ENCODE data around the gene ARHGAP18.

DNA sequence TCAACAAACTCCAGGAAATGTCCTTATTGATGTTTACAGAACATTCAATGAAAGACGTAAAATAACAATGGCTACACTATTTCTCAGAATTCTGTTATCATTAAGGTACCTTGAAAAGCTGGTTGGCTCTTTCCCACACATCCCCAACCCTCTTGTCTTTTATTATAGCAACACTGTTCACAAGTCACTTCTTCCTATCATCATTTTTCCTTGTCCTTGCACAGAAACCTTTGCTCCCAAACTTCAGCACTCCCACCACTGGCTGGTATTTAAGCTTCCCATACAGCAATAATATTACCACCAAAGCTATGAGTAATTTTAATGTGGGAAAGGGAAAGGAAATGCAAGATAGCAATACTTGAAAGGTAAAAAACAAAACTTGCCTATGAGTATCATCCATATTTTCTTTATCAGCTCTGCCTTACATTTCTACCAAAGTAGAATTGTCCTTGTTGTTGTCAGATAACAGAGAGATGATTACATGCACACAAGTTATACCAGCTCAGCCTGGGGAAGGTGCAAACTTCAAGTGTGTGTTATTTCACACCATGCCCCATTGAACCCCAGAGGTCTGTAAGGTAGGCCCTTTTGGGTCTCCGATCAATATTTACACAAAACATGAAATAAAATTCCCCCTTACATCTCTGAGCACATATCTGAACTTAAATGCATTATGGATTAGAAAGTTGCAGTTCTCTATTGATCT lies 32.2 kb downstream of the ARHGAP18 start:
- TF ChIP-seq ZBTB7A (CRISPR knock-in tag; IDR thresholded peaks at IDR 0.05) (no peak), HIVEP1 (CRISPR knock-in tag; IDR thresholded peaks at IDR 0.05) (no peak), ZNF782 (CRISPR knock-in tag; IDR thresholded peaks at IDR 0.05; ENCODE audit: borderline replicate concordance) (no peak), PHF20 (CRISPR knock-in tag; IDR thresholded peaks at IDR 0.05) (no peak), POLR2A (IDR thresholded peaks at IDR 0.05; ENCODE audit: insufficient read depth in 1 of 2, low read depth in 2 of 2, low read length in 2 of 2) (no peak), ZNF570 (CRISPR knock-in tag; IDR thresholded peaks at IDR 0.05; ENCODE audit: borderline replicate concordance) (no peak), TGIF2 (CRISPR knock-in tag; IDR thresholded peaks at IDR 0.05) (no peak)
- TF ChIP-seq, protein P1, sequence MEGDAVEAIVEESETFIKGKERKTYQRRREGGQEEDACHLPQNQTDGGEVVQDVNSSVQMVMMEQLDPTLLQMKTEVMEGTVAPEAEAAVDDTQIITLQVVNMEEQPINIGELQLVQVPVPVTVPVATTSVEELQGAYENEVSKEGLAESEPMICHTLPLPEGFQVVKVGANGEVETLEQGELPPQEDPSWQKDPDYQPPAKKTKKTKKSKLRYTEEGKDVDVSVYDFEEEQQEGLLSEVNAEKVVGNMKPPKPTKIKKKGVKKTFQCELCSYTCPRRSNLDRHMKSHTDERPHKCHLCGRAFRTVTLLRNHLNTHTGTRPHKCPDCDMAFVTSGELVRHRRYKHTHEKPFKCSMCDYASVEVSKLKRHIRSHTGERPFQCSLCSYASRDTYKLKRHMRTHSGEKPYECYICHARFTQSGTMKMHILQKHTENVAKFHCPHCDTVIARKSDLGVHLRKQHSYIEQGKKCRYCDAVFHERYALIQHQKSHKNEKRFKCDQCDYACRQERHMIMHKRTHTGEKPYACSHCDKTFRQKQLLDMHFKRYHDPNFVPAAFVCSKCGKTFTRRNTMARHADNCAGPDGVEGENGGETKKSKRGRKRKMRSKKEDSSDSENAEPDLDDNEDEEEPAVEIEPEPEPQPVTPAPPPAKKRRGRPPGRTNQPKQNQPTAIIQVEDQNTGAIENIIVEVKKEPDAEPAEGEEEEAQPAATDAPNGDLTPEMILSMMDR (CRISPR knock-in tag; IDR thresholded peaks at IDR 0.05), result no peak
- TF ChIP-seq, protein P2, sequence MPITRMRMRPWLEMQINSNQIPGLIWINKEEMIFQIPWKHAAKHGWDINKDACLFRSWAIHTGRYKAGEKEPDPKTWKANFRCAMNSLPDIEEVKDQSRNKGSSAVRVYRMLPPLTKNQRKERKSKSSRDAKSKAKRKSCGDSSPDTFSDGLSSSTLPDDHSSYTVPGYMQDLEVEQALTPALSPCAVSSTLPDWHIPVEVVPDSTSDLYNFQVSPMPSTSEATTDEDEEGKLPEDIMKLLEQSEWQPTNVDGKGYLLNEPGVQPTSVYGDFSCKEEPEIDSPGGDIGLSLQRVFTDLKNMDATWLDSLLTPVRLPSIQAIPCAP (CRISPR knock-in tag; IDR thresholded peaks at IDR 0.05; ENCODE audit: low read depth), result no peak
- TF ChIP-seq, protein P3, sequence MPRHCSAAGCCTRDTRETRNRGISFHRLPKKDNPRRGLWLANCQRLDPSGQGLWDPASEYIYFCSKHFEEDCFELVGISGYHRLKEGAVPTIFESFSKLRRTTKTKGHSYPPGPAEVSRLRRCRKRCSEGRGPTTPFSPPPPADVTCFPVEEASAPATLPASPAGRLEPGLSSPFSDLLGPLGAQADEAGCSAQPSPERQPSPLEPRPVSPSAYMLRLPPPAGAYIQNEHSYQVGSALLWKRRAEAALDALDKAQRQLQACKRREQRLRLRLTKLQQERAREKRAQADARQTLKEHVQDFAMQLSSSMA (CRISPR knock-in tag; IDR thresholded peaks at IDR 0.05), result no peak
